ENCODE measurements around the gene NBPF20.
"Not testable (repeated sequence)": the region's sequence is repeated elsewhere in the genome, so short reads cannot be mapped to it uniquely, and the experiment has no call there.

NBPF20 gene

GRCh38 chr1:145425436-145426029 lies at the start of gene NBPF20:
Gene NBPF20 (minus strand): TSS chr1:145425603. CDS start chr1:145405272, 20,331 bp downstream.
- peak; percentile 81 for DNase-seq

DNA sequence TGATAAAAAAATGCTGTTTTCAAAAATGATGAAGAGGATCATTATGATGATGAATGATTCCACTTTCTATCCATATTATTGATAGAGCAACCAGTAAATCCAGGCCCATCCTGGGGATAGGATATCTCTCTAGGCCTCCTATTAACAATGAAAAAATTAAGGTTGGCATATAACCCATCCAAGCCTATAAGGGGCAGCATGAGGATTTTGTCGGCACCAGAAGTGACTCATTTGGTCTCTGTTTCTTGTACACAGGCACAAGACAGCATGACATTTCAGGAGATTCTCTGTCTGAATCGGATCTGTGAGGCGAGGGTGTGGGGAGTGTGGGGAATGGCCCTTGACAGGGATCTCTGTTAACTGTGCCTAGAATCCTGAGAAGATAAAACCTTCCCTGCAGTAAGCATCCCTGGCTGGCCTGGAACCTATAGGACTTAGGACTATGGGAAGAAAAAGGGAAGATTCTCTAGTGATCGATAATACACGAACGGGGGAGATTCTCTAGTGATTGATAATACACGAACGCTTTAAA lies 49.5 kb upstream of the NBPF20 start:
- DNase-seq: not testable (repeated sequence)

GRCh38 chr1:145472731-145473130 lies 47.3 kb upstream of the NBPF20 start:
- not testable (repeated sequence) for DNase-seq

GRCh38 chr1:145471365-145471764 lies 46.0 kb upstream of the NBPF20 start:
- DNase-seq: not testable (repeated sequence)

DNA sequence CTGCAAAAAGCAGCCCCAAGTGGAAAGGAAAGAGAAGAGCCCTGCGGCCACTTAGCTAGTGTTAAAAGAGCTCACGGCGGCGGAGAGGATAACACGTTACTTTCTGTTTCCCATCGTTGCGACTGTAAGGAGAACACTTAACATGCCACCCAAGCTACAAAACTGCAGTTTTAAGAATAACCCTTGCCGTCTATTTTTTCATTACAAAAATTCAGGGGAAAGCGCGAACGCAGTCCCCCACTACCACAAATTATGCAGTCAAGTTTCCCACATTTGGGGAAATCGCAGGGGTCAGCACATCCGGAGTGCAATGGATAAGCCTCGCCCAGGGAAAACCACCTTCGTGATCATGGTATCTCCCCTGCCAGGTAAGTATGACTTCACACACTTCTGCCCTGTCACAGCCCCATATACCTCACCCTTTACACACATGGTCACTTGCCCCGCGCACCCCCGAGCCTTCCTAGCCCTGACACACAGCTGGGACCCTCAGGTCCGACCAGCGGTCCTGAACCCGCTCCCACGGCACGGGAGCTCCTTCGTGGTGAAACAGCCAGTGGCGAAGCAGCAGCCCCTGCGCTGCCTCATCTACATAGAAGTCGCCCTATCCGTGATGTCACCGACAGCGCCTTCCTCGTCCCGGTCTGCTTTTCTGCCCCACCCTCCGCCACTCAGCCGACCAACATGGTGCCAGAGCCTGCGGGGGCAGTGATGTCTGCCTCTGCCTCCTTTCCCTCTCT lies 40.2 kb upstream of the NBPF20 start:
- peak; percentile 88 for DNase-seq

GRCh38 chr1:145464708-145465336 lies 39.4 kb upstream of the NBPF20 start:
- not testable (repeated sequence) for DNase-seq

GRCh38 chr1:145464017-145464416 lies 38.6 kb upstream of the NBPF20 start:
- not testable (repeated sequence) for DNase-seq

- DNase-seq: not testable (repeated sequence)
Measured at GRCh38 chr1:145460684-145461083, 35.3 kb upstream of the NBPF20 start.

- DNase-seq: not testable (repeated sequence)
Measured at GRCh38 chr1:145460048-145460447, 34.6 kb upstream of the NBPF20 start.

DNA sequence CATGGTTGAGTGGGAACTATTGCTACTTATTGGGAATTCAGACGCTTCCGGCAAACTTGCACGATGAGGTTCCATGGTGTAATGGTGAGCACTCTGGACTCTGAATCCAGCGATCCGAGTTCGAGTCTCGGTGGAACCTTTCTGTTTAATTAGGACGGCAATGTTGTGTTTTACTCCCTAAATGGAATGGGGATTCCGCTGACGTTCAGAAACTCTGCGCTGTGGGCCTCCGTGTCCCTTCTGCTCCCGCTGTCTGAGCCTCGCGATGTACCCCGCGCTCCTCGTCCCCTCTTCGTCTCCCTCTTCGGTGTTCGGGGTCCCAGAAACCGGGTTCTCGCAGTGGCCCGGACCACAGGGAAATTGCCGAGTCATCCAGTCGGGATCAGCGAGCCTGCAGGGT lies 34.2 kb upstream of the NBPF20 start:
- not testable (repeated sequence) for DNase-seq

GRCh38 chr1:145459063-145459462 lies 33.7 kb upstream of the NBPF20 start:
- not testable (repeated sequence) for DNase-seq

DNA sequence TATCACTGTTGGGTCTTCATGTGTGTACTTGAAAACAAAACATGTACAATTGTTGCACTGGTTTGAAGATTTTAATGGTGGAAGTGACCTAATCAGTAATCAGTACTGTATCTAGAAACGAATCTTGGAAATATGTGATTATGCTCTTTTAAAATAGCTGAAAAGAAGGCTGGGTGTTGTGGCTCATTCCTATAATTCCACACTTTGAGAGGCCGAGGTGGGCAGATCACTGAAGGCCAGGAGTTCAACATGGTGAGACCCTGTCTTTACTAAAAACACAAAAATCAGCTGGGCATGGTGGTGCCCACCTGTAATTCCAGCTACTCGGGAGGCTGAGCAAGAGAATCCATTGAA lies 29.4 kb upstream of the NBPF20 start:
- DNase-seq: not testable (repeated sequence)

DNA sequence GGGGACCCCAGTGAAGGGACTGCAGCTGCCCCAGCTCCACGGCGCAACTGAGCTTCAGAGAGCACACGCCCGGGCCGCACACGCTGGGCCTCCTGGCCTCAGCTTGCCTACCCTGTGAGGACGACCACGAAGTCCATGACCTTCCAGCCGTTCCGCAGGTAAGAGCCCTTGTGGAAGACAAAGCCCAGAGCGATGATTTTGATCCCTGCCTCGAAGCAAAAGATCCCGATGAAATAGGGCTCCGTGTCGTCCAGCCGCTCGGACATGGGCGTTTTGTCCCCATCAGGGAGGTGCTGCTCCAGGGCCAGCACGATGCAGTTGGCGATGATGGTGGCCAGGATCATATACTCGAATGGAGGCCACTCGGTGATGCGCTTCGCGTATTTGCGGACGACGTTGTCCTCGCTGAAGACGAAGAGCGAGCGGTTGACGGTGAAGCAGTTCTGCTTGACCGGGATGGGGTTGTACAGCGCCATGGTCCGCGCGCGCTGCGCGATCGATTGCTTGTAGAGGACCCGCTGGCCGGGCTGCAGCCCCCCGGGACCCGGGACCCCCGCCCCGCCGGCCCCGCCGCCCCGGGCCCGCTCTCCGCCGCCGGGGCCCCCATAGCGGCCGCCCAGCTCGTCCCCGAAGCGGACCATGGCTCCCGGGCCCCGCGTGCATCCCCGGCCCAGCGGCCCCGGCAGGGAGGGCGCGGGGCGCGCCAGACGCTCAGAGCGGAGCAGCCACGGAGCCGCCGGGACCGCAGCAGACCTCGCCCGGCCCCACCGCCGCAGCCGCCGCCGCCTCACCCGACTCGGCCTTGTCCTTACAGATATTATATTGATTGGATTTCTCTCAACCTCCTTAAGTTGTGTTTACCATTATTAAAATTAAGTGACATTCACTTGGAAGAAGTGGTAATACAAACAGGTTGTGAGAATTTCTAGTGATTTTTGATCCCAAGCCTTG lies 28.7 kb upstream of the NBPF20 start:
- DNase-seq: not testable (repeated sequence)

DNA sequence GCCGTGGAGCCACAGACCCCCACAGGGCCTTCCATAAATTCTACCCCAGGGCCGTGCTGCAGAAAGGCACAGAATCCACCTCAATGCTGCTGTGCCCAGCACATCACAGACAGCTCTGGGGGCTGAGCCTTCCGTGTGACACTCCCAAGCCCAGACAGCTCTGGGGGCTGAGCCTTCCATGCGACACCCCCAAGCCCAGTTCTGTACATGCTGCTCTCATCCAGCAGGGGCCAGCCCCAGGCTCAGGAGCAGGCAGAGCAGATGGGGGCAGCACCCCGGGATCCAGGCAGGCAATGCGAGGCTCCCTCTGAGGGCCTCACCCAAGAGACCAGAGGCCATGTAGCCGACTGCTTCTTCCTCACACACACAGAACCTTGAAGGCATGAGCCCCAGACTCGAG lies 27.1 kb upstream of the NBPF20 start:
- not testable (repeated sequence) for DNase-seq

GRCh38 chr1:145451914-145452313 lies 26.5 kb upstream of the NBPF20 start:
- not testable (repeated sequence) for DNase-seq

GRCh38 chr1:145445219-145445618 lies 19.8 kb upstream of the NBPF20 start:
- not testable (repeated sequence) for DNase-seq

DNA sequence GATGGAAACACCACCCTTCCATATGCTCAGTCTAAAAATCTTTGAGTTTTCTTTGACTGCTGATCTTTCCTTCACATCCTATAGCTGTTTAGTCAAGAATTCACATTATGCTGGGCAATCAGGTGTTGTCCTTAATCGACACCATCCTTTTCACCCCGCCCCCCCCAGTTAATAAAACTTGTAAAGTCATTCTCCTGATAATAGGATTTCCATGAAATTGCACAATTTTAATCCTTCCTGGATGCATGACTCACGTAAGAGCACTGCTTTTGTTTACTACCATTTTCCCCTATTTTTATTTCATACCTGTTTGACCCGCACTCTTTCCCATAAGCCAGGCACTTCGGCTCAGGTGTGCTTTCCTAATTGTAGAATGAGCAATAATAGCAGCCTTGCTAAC lies 16.9 kb upstream of the NBPF20 start:
- not testable (repeated sequence) for DNase-seq

DNA sequence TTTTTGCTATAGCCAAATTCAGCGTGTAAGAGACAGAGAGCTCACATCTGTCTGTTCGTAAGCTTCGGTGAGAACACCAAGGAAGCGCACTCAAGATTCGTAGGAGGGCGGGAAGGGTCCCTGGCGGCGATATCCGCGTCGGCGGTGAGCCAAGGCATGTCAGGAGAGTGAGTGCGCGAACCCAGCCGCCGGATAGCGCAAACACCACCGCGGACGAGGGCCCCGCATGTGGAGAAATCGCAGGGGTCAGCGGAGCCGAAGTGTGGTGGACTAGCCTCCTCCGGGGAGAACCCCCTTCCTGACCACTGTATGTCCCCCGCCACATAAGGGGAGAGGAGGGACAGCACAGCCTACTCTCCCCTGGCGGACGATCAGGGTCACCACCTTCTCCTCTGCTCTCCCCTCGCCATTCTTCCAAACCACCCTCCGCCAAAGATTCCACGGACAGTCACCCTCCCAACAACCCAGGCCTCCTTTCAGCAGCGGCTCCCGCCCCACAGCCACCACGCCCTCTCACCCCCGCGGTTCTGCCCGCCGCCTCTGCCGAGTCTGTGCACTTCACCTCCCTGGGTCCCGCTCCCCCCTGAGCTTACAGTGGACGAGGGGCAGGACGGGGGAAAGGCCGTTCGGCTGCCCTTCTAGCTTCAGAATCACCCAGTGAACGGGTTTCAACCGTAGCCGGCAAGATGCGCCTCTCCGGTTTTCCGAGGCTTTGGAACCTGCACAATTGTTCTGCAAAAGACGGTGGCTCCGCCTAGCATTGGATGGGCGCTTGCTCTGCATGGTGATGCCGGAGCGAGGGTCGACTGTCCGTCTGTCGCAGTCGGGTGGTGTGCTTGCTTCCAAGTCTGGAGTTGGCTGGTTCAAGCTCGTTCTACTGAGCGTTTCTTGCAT lies 6.2 kb upstream of the NBPF20 start:
- not testable (repeated sequence) for DNase-seq

- not testable (repeated sequence) for DNase-seq
Measured at GRCh38 chr1:145430830-145431229, 5.4 kb upstream of the NBPF20 start.

DNA sequence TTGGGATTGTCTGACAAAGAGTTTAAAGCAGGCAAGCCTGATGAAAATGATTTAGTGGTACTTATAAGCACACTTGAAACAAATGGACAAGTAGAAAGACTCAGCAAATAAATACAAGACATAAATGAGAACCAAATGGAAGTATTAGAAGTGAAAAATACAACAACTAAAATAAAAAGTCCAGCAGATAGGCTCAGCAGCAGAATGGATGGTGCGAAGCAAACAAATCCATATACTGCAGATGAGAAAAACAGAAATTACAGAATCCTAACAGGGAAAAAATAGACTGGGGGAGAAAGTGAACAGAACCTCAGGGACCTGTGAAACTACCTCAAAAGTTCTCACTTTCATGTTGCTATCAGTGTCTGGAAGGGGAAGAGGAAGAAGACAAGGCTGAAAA lies 3.9 kb upstream of the NBPF20 start:
- DNase-seq: not testable (repeated sequence)
